HG02938 (cell line): Measurements from ENCODE around the gene MTCH2.
"Not testable (repeated sequence)": the region's sequence is repeated elsewhere in the genome, so short reads cannot be mapped to it uniquely, and the experiment has no call there.

ENCODE experiments used
- ATAC-seq: cut with Tn5 transposase; IDR thresholded peaks from one replicate; pipeline ENCODE4 v1.9.1; 2021; ENCODE audit warnings: mild to moderate bottlenecking, moderate library complexity; ENCODE audit not compliant: unreplicated experiment

The MTCH2 gene

GRCh38 chr11:47640506-47640905, 1.9 kb downstream of the MTCH2 start:
- not testable (repeated sequence) for ATAC-seq

- ATAC-seq, result not testable (repeated sequence)
These were observed 6.0 kb downstream of the MTCH2 start for GRCh38 chr11:47636331-47636730.

- ATAC-seq, result no peak
These were observed 10.9 kb downstream of the MTCH2 start for GRCh38 chr11:47631473-47631872.

DNA sequence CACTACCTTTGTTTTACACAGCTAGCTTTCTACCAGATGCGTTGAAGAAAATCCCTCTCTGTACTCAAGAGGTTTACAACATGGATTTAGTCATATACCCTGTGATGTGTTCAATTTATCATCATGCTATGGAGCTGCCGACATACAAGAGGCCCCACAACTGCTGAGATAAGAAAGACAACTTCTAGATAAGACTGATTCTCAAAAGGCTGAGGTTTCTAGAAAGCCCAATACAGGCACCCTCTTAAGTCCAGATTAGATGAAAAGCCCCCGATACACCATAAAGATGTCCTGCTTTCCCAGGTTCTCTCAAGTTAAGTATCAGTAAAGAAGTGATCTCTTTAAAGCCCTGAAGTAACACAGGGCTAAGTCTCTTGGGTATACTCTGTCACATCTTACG, 14.3 kb downstream of the MTCH2 start:
- no peak for ATAC-seq

- ATAC-seq, result no peak
These were observed 16.1 kb downstream of the MTCH2 start for GRCh38 chr11:47626234-47626633.

DNA sequence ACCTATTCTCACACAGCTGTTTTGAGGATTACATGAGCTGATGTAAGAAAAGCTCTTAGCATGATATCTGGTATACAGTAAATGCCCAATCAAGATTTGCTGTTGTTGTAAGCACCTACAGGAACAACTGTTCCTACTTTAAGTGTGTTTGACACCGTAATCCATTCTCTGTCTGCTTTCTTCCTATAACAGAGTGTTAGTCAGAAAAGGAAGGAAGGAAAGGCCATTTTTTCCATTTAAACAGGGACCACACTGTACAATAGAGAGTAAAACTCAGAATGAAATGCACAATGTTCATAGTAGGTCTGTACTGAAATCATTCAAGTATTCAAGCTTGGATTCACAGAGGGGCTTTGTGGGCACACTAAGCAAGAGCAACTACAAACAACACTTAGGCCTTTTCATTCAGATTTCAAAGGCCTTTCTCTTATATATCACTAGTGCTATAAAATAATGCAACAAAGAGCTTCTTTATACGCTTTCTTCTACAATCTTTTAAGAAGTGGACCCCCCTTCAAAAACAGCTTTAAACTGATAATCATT, 21.5 kb downstream of the MTCH2 start:
- no peak for ATAC-seq

DNA sequence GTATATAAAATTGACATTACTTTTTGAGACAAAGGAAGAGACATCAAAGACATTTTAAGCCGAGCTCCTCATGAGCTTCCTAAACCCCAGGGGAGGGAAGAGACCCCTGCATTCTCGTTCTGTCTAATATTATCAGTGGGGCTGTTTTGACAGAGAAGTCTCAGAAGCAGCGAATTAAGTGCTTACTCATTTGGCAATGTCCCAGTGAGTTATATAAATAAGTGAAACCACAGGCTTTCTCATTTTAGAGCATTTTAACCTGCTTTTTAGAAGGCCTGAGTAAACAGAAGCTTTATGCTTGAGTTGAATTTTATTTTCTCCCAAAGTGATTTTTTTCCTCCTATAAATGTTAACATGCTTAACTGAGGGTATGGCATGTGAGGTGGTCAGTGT, 24.9 kb downstream of the MTCH2 start:
- no peak for ATAC-seq

DNA sequence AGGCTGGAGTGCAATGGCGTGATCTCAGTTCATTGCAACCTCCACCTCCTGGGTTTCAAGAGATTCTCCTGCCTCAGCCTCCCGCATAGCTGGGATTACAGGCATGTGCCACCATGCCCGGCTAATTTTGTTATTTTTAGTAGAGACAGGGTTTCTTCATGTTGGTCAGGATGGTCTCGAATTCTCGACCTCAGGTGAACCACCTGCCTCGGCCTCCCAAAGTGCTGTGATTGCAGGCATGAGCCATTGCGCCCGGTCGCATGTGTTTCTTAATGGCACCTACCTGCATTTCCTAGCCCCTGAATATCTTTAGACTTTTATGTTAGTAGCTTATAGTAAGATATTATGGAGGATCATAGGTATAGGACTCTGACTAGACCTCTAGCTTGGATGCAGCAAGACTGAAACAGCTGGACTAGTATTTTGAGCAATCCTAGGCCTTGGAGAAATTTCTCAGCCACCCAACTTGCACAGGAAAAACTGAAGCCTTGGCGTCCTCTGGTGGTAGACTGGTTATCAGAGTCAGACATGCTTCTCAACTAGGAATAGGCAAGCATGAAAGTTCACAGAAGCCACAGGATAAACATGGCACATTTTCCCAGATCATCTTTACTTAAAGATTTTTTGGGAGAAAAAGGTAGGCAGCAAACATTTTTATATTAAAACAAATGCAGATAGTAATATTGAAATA, 25.5 kb downstream of the MTCH2 start:
- no peak for ATAC-seq

DNA sequence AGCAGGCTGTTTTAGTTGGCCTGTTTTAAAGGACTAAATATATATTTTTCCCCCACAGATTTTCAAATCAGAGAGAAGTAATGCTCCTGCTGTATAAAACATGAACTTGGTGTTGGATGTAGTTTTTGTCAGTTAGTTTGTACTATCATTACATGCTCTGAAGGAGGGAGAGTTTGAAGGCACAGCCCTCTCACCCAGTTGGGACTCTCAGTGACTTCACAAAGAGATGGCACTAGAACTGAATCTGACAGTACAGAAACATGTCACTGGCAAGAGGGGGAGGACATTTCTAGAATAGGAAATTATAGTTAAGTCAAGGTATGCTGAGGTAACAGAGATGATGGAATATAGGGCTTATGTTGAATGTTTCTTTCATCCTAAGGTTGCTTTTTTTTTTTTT, 27.1 kb downstream of the MTCH2 start:
- ATAC-seq, result no peak

DNA sequence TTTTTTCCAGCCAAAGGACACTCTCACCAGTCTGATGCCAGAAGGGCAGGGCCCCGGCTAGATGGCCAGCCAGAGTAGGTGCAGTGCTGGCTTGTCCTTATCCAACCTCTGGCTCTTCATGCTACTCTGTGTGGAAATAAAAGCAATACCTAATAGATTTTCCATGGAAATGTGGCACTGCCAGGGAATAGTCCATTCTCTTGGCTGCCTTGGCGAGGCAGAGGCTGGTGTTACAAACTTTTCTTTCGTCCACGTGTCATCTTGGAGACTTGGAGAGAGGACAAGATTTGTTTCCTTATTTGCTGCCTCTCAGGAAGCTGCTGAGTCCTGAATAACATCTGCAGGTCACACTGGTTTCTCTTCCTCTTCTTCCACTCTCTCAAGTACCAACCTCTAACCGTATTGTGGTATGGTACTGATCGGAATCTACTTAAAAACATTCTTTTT, 31.0 kb downstream of the MTCH2 start:
- ATAC-seq, result peak; percentile 78

DNA sequence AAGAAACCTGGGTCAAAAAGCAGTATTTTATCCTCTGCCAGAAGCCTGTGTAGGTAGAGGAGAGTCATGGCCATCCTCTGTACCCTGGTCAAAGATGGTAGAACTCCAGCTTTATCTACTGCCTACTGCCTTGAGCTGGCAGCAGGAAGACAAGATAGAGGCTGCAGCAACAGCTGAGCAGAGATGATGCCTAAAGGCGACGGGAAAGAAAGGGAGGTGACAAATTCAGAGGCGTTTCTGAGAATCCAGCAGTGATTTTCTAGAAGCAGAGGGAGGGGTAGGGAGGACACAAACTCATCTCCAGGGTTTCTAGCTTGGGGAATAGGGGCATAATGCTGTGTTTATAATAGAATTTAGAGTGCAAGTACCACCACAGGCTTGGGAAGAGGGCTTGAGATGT, 32.7 kb downstream of the MTCH2 start:
- ATAC-seq, result no peak

- no peak for ATAC-seq
These were observed 35.0 kb downstream of the MTCH2 start for GRCh38 chr11:47607380-47607779.

- no peak for ATAC-seq
These were observed 35.6 kb downstream of the MTCH2 start for GRCh38 chr11:47606731-47607130.

DNA sequence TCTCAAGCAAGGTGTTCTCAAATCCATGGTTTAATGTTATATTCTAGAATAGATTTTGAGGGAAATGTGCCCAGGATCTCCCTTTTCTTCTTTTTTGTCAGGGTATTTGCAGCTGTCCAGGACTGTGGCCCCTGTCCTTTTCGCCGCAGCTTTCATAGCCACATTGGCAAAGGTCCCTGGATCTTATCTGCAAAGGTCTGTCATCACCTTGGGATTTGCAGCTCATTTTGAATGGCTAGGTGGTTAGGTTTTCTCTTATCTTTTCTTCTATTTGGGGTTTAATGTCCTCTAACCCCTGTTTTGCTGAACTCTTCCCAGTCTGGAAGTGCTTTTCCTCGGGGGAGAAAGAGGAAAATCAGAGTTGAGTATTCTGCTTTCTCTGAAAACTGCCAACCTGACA, 36.4 kb downstream of the MTCH2 start:
- no peak for ATAC-seq

DNA sequence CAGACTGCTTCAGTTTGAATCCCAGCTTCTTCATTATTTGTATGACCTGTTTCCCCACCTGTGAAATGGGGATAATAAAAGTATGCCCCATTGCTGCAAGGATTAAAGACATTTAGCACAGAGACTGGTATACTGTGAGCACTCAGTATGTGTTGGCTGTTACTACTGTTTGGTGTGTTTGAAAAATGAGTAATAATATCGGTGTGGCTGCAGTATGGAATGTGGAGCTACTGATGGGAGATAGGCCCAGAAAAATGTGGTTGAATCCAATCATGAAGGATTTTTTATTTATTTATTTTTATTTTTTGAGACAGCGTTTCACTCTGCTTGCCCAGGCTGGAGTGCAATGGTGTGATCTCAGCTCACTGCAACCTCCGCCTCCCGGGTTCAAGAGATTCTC, 39.1 kb downstream of the MTCH2 start:
- no peak for ATAC-seq

- ATAC-seq, result no peak
These were observed 42.5 kb downstream of the MTCH2 start for GRCh38 chr11:47599902-47600301.

- ATAC-seq, result no peak
These were observed 46.4 kb downstream of the MTCH2 start for GRCh38 chr11:47595967-47596366.

- no peak for ATAC-seq
These were observed 47.3 kb downstream of the MTCH2 start for GRCh38 chr11:47595029-47595428.

DNA sequence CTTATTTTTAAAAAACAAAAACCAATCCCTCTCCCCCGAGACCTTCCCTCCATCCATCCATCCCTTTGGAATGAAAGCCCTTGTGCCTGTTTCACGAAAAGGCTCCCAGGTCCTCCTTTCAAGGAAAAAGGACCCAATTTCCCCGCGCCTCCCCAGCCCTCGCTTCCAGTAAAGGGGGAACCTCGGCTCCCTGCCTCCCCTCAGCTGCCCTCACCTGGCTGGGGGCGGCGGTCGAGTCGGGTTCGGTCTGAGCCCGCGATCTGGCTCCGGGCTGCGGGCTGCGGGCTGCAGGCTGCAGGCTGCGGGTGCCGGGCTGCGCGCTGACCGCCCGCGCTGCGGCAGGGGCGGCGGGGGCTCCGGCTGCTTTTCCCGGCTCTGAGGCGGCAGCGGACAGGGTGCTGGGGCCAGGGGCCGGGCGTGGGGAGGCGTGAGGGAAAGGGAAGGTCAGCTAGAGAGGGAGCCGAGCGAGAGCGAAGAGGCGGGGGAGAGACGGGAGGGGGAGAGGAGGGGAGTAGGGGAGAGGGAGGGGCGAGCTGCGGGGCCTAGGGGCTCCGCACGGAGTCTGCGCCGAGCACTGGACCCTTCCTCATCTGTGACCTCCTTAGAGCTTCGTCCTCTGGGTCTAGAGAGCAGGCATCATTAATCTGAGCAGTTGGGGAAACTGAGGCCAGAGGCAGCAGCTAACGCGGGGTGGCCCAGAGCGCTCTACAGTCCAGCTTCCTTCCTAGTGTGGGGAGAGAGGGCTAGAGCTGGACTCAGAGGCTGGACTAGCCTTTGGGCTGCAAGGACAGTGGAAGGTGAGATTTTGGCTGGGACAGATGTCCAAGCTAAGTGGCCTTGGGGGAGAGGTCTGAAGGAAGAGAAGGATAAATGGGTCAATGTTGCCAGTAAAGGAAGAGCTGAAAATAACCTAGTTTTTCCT, 48.2 kb downstream of the MTCH2 start, which contains the start of gene C1QTNF4:
Gene C1QTNF4, minus strand, starts transcription at position 478 of the 922 bp plus-strand sequence. CDS start 3,601 bp downstream, outside the sequence.
- ATAC-seq, result no peak

- no peak for ATAC-seq
These were observed 48.8 kb downstream of the MTCH2 start for GRCh38 chr11:47593492-47593933.

DNA sequence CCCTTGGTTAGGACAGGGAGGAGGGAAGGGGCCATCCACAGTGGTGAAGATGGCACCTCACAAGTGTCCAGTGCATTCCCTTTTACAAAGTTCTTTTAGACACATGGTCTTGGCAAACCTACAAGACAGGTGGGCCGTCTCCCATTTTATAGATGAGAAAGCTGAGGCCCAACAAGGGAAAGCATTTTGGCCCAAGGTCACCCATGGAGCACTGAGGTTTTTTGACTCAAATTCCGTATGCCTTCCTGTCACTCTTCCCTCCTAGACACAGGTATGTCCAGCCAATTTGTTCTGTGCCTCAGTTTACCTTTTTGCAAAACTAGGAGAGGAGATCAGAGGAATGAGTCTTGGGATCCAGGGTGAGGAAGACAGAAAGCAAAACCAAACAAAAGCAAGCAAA, 49.4 kb downstream of the MTCH2 start:
- ATAC-seq, result no peak

DNA sequence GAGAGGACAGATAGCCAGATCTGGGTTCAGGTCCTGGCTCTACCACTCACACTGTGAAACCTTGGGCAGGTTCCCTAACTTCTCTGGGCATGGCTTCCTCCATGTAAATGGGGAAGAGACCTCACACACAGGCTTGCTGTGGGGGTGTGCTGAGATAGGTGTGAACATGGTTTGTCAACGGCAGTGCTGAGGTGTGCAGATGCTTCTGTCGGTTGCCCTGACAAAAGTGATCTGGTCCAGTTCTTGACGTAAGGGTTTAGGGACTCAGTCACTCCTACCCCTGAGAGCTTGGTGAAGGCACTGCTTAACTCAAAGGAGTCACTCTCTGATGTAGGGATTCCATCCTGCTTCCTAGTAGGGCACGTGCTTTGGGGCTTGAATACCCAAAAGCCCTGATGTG, 50.1 kb downstream of the MTCH2 start:
- ATAC-seq, result no peak
